HepG2 (cell line): ENCODE measurements around the gene DDX18. TPM values are rescaled to one million over a fixed set of nuclear protein-coding genes. Genes with fewer than 3 reads are reported as not detected.

Source experiments
- IRF1 ChIP-seq: sonication (generic); formaldehyde crosslinking; IDR thresholded peaks from 2 replicates; pipeline ENCODE4 v1.4.0; 2020; ENCODE audit warnings: low read depth, mild to moderate bottlenecking, missing genetic modification reagents
- JARID2 ChIP-seq: sonication (generic); formaldehyde crosslinking; IDR thresholded peaks from 2 replicates; pipeline ENCODE4 v1.8.1; 2023; ENCODE audit warnings: missing genetic modification reagents, inconsistent platforms; ENCODE audit not compliant: insufficient replicate concordance
- KLF9 ChIP-seq: IDR thresholded peaks from 2 replicates; pipeline ENCODE4 v1.6.1; 2016; ENCODE audit warnings: low read depth
- MED8 ChIP-seq: sonication (generic); formaldehyde crosslinking; IDR thresholded peaks from 2 replicates; pipeline ENCODE4 v1.8.1; 2023; ENCODE audit warnings: mild to moderate bottlenecking, missing genetic modification reagents; ENCODE audit not compliant: insufficient replicate concordance
- NFIC ChIP-seq: IDR thresholded peaks from 2 replicates; pipeline ENCODE4 v1.6.1; 2012; ENCODE audit warnings: mild to moderate bottlenecking, low read length, inconsistent platforms
- PREB ChIP-seq: sonication (generic); formaldehyde crosslinking; IDR thresholded peaks from 2 replicates; pipeline ENCODE4 v1.4.0; 2020; ENCODE audit warnings: missing genetic modification reagents
- RBM22 ChIP-seq: fragments of 200-400 bp; formaldehyde crosslinking; optimal IDR thresholded peaks from 2 replicates; pipeline ENCODE3; 2017; ENCODE audit warnings: mild to moderate bottlenecking, low read length, moderate library complexity
- SMARCC2 ChIP-seq: fragments of 450-650 bp; IDR thresholded peaks from 2 replicates; pipeline ENCODE4 v1.6.1; 2017; ENCODE audit warnings: antibody characterized with exemption, mild to moderate bottlenecking
- SNAPC2 ChIP-seq: sonication (generic); formaldehyde crosslinking; IDR thresholded peaks from 2 replicates; pipeline ENCODE4 v1.8.1; 2022; ENCODE audit warnings: mild to moderate bottlenecking, missing genetic modification reagents
- STAG1 ChIP-seq: sonication (generic); formaldehyde crosslinking; IDR thresholded peaks from 2 replicates; pipeline ENCODE4 v1.4.0; 2020; ENCODE audit warnings: missing genetic modification reagents
- TBL1XR1 ChIP-seq: fragments of 150-350 bp; IDR thresholded peaks from 2 replicates; pipeline ENCODE4 v1.6.1; 2014; ENCODE audit warnings: borderline replicate concordance, low read length; ENCODE audit not compliant: partially characterized antibody
- ZBTB33 ChIP-seq: sonication (generic); formaldehyde crosslinking; IDR thresholded peaks from 2 replicates; pipeline ENCODE4 v1.4.0; 2020; ENCODE audit warnings: missing genetic modification reagents
- ZBTB34 ChIP-seq: sonication (generic); formaldehyde crosslinking; IDR thresholded peaks from 2 replicates; pipeline ENCODE4 v1.8.0; 2022; ENCODE audit warnings: mild to moderate bottlenecking, missing genetic modification reagents
- ZNF263 ChIP-seq: sonication (generic); formaldehyde crosslinking; IDR thresholded peaks from 2 replicates; pipeline ENCODE4 v1.4.0; 2020; ENCODE audit warnings: missing genetic modification reagents
- ZNF556 ChIP-seq: sonication (generic); formaldehyde crosslinking; IDR thresholded peaks from 2 replicates; pipeline ENCODE4 v1.4.0; 2020; ENCODE audit warnings: mild to moderate bottlenecking, missing genetic modification reagents, borderline replicate concordance
- ZNF646 ChIP-seq: sonication (generic); formaldehyde crosslinking; IDR thresholded peaks from 2 replicates; pipeline ENCODE4 v1.9.0; 2021; ENCODE audit warnings: mild to moderate bottlenecking, missing genetic modification reagents
- ZNF792 ChIP-seq: IDR thresholded peaks from 2 replicates; pipeline ENCODE4 v1.6.1; 2016
- ZSCAN31 ChIP-seq: sonication (generic); formaldehyde crosslinking; IDR thresholded peaks from 2 replicates; pipeline ENCODE4 v1.5.0; 2020; ENCODE audit warnings: low read depth, mild to moderate bottlenecking, missing genetic modification reagents
- polyA plus RNA-seq, 8 experiments: library from polyadenylated mRNA; depleted of rRNA in 3 of 8; stranded (reverse) in 7 of 8; unstranded in 1 of 8; fragments of >200 nt; fragmentation: Illumina TruSeq in 4 of 8; extraction: Trizol in 4 of 8; gene quantifications; 2 replicates each; pipeline versions ENCODE4 v1.2.1 to v1.2.3, GENCODE V29; 2011 to 2016; ENCODE audit warnings: low read depth in 4 of 8, missing spikeins in 1 of 8, mixed read lengths in 1 of 8; ENCODE audit not compliant: insufficient read depth in 1 of 8
- total RNA-seq, 5 experiments: library from RNA; depleted of rRNA; stranded (reverse); fragments of >200 nt; fragmentation: Illumina TruSeq; extraction: Trizol; gene quantifications; 2 replicates each; pipeline ENCODE4 v1.2.3, GENCODE V29; 2016; ENCODE audit warnings: low read depth in 1 of 5

Gene DDX18
- total and polyA plus RNA-seq, 2 of the 13 experiments (the other 11 are each of a cell fraction or from before 2014, with no cell fraction given) = 64.0 to 134 TPM

- no peak for TF ChIP-seq TBL1XR1
- TF ChIP-seq ZNF556 (CRISPR knock-in tag) = peak; percentile 40; the same call in 1 of the 2 replicates
- no peak for TF ChIP-seq SNAPC2 (CRISPR knock-in tag)
- no peak for TF ChIP-seq IRF1 (CRISPR knock-in tag)
- peak; percentile 40; the same call in 1 of the 2 replicates for TF ChIP-seq ZNF792 (CRISPR knock-in tag)
- TF ChIP-seq ZNF263 (CRISPR knock-in tag) = no peak
- TF ChIP-seq SMARCC2 = no peak
- peak; percentile 51 for TF ChIP-seq STAG1
- TF ChIP-seq ZBTB33 = peak; percentile 88
- peak; percentile 48 for TF ChIP-seq RBM22
- TF ChIP-seq NFIC = no peak
- TF ChIP-seq ZSCAN31 = no peak
- TF ChIP-seq ZBTB34 (CRISPR knock-in tag) = no peak
- no peak for TF ChIP-seq KLF9
- 0 out of 2 replicates have a peak, but pooled peaks have one; percentile 42 for TF ChIP-seq PREB (CRISPR knock-in tag)
- TF ChIP-seq ZNF646 (CRISPR knock-in tag) = no peak
- TF ChIP-seq MED8 = peak; percentile 22
- no peak for TF ChIP-seq JARID2 (CRISPR knock-in tag)
Observed at GRCh38 chr2:117835990-117836760, 21.7 kb downstream of the DDX18 start (continued).
